HG03097 (cell line): Measurements from ENCODE around the gene FMO1.
A peak's percentile ranks its signal among the peaks of the same experiment; 100 is the strongest.
"Not testable (repeated sequence)": the region's sequence is repeated elsewhere in the genome, so short reads cannot be mapped to it uniquely, and the experiment has no call there.

ENCODE experiments used
- ATAC-seq: cut with Tn5 transposase; IDR thresholded peaks from one replicate; pipeline ENCODE4 v1.9.1; 2021; ENCODE audit not compliant: unreplicated experiment, low FRiP score

The FMO1 gene

GRCh38 chr1:171233183-171233582, 15.1 kb upstream of the FMO1 start:
- no peak for ATAC-seq

DNA sequence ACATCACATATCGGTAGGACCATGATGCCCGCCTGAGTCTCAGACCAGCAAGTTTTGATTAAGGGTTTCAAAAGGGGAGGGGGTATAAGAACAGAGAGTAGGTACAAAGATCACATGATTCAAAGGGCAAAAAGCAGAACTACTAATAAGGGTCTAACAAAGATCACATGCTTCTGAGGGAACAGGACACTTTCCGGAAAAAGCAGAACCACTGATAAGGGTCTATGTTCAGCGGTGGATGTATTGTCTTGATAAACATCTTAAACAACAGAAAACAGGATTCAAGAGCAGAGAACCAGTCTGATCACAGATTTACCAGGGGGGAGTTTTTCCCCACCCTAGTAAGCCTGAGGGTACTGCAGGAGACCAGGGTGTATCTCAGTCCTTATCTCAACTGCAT, 12.1 kb upstream of the FMO1 start:
- not testable (repeated sequence) for ATAC-seq

- no peak for ATAC-seq
These were observed 4.4 kb upstream of the FMO1 start for GRCh38 chr1:171243878-171244277.

- ATAC-seq: no peak
These were observed 2.7 kb upstream of the FMO1 start for GRCh38 chr1:171245458-171246064.

DNA sequence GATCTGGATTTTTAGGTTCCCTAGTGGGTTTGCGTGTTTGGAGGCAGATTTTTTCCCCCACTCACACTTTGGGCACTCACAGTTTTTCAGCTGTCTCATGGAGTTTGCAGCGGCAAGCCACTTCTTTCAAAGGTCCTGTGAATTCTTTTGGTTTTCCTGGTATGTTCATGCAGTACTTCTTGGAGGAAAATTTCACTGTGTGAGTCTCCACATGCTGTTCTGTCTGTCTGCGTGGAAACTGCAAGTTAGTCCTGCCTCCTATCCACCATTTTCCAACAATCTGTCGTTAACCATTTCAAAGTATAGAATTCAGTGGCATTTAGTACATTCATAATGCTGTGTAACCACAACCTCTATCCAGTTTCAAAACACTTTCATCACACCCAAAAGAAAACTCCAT, 793 bp upstream of the FMO1 start:
- ATAC-seq: no peak

GRCh38 chr1:171248841-171249240, 547 bp downstream of the FMO1 start:
- no peak for ATAC-seq

GRCh38 chr1:171250263-171250662, 2.0 kb downstream of the FMO1 start:
- ATAC-seq: no peak

GRCh38 chr1:171251042-171251951, 3.0 kb downstream of the FMO1 start:
- ATAC-seq: no peak

DNA sequence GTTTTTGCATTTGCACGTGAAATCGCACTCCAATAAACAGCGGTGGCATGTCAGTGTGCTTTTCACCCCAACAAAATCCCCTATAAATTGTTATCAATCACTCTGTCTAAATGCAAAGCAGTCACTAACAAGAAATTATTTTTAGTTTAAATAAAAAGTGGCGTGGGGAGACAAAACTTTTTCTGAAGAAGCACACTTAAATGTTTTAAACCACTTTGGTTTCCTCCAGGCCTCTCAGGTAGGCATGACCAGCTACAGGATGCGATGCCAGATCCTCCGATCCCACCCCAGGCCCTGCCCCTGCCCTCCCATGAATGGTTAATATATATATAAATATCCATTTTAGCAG, 3.6 kb downstream of the FMO1 start:
- ATAC-seq: no peak

DNA sequence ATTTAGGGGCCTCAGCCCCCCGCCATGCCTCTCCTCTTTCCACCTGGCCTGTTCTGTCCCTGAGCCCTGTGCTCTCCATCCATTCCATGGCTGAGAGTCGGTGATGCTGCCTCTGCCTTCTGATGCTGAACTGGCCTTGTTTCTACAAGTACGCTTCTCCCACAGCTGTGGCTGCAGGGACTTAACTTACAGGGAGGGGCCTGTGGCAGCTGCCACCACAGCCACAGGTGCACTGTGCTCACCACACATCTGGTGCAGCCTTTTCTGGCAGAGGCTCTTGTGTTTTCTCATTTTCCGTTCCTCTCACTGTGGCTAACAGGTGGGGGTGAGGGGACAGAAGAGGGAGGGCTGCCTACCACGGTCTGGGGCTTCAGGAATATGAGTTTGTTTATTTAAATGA, 4.2 kb downstream of the FMO1 start:
- peak; percentile 66 for ATAC-seq

- ATAC-seq: no peak
These were observed 6.6 kb downstream of the FMO1 start for GRCh38 chr1:171254859-171255258.

GRCh38 chr1:171256940-171257606, 8.8 kb downstream of the FMO1 start:
- ATAC-seq: no peak

DNA sequence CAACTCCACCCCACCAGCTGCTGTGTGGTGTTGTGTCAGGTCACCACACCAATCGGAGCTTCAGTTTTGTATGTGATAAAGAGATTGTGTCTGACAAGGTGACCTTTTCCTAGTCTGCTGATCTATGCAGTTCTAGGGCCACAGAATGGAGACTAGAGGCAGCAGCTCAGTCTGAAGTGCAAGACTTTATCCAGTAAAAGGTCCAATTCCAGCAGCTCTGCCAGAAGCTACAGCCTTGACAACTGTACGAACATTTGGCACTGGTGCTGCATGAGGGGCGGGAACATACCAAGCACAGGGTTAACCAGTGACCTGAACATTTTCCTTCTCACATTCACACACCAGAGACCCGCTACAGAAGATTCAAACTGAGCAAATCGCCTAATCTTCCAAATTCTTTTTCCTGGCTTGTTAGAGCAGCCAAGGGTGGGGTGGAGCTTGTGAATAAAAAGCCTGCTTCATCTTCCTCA, 9.3 kb downstream of the FMO1 start:
- no peak for ATAC-seq

- no peak for ATAC-seq
These were observed 10.1 kb downstream of the FMO1 start for GRCh38 chr1:171258429-171258828.

- no peak for ATAC-seq
These were observed 10.6 kb downstream of the FMO1 start for GRCh38 chr1:171258943-171259342.

DNA sequence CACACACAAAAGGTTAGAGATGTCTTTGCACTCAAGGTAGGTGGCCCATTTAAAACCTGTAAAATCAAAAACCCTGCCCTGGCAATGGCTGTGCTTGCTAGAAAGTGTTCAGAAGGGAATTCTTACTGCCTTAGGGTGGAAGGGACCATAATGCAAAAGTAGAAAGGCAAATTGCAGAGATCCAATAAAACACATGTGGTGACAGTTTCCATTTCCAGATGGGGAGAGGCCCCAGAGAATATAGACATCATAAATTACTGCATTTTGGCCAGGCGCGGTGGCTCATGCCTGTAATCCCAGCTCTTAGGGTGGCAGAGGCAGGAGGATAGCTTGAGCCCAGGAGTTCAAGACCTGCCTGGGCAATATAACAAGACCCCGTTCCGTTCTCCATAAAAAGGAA, 13.0 kb downstream of the FMO1 start:
- no peak for ATAC-seq

- no peak for ATAC-seq
These were observed 15.6 kb downstream of the FMO1 start for GRCh38 chr1:171263901-171264300.

- ATAC-seq: no peak
These were observed 17.4 kb downstream of the FMO1 start for GRCh38 chr1:171265686-171266085.

DNA sequence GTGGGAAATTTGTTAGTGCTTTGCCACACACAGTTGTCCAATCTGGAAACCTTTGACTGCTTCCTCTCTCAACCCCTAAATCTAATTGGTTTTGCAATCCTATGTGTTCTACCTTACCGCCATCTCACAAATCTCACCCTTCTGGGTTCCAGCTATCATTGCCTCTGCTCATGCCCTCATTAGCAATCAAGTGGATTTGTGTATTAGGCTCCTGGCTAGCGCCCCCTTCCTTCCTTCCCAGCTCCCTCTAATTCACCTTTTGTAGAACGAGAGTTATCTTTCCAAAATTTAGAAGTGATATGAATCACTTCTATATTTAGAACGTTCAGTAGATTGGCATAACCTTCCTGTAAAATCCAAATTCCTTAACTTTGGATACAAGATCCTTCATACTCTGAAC, 18.6 kb downstream of the FMO1 start:
- ATAC-seq: no peak

DNA sequence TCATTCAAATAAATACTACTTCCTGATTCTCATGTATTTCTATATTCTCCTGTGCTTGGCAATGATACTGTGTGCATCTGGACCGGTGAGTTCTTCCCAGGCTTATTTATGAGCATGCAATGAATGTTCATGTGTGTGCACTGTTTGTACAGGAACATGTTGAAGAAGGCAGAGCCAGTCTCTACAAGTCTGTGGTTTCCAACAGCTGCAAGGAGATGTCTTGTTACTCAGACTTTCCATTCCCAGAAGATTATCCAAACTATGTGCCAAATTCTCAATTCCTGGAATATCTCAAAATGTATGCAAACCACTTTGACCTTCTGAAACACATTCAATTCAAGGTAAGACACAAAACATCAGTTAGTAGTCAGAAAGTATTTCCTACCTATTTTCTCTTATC, 19.1 kb downstream of the FMO1 start:
- ATAC-seq: no peak

GRCh38 chr1:171270806-171271205, 22.5 kb downstream of the FMO1 start:
- ATAC-seq: no peak

DNA sequence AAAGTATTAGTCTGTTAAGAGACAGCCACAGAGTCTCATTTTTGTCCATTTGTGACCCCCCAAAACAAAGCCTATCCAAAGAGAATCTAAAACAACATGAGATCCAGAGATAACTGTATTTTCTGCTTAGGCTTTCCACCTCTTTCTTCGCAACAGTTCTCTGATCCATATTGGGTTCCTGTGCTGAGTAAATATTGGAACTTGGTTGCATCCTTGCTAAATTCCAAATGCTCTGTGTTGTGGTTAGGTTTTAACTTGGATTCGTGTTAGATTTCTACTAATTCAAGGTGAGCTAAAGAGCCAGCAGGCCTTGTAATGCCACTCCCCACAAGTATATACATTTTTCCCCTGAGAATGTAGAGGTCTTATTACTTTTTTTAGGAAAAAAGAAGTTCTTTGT, 29.2 kb downstream of the FMO1 start:
- ATAC-seq: no peak
